Activated naive CD8-positive, alpha-beta T cell treated with anti-CD3 and anti-CD28 coated beads for 36 hours (primary cell): ENCODE results near the gene NKAIN1. TPM values are rescaled to one million over a fixed set of nuclear protein-coding genes. Genes with fewer than 3 reads are reported as not detected.
"Not testable (repeated sequence)": the region's sequence is repeated elsewhere in the genome, so short reads cannot be mapped to it uniquely, and the experiment has no call there.

Experiments
- DNase-seq: peaks from one replicate; pipeline ENCODE4 v3.0.0; 2021
- H3K27ac Mint-ChIP-seq: one replicate; pipeline ENCODE4 v1.8.0; 2022; ENCODE audit warnings: mild to moderate bottlenecking, moderate library complexity, mixed read lengths
- H3K27me3 Mint-ChIP-seq: one replicate; pipeline ENCODE4 v1.8.0; 2022; ENCODE audit warnings: mild to moderate bottlenecking, mixed read lengths
- H3K36me3 Mint-ChIP-seq: one replicate; pipeline ENCODE4 v1.8.0; 2021; ENCODE audit warnings: mild to moderate bottlenecking, mixed read lengths
- H3K4me1 Mint-ChIP-seq: one replicate; pipeline ENCODE4 v1.8.0; 2021; ENCODE audit warnings: mixed read lengths
- H3K4me3 Mint-ChIP-seq: one replicate; pipeline ENCODE4 v1.8.0; 2022; ENCODE audit warnings: mild to moderate bottlenecking, moderate library complexity, mixed read lengths
- H3K9me3 Mint-ChIP-seq: one replicate; pipeline ENCODE4 v1.8.0; 2022; ENCODE audit warnings: mixed read lengths
- total RNA-seq, 2 experiments: library from RNA; stranded (reverse); gene quantifications; one replicate each; pipeline ENCODE4 v1.2.3, GENCODE V29; 2021

NKAIN1 gene
- total RNA-seq, 2 experiments from 2014 or later, result not detected

DNA sequence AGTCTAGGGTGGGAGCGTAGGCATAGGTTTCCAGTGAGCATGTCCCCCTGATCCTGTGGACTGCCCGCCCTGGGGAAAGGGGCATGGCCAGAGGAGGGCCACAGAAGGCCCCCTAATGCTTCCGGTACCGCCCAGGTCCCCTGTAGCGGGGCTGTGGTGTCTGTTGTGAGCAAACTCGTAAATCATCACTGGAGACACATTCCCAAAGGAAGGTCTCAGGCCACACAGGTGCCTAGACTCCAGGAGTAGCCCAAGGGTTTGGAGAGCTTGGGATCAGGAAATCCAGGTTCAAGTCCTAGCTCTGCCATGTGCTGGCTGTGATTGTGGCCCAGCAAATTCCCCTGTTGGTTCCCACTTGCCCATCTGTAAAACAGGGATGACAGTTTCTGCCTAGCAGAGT lies 20.2 kb downstream of the NKAIN1 start:
- H3K4me1 Mint-ChIP-seq, result no peaks in the 10 kb centered on the region
- H3K36me3 Mint-ChIP-seq, result no peaks in the 10 kb centered on the region
- no peak overlapping the region for H3K27ac Mint-ChIP-seq
- H3K4me3 Mint-ChIP-seq, result no peak overlapping the region
- H3K9me3 Mint-ChIP-seq, result no peaks in the 10 kb centered on the region
- H3K27me3 Mint-ChIP-seq, result peaks cover 4% of the 10 kb centered on the region
- DNase-seq, result no peak

DNA sequence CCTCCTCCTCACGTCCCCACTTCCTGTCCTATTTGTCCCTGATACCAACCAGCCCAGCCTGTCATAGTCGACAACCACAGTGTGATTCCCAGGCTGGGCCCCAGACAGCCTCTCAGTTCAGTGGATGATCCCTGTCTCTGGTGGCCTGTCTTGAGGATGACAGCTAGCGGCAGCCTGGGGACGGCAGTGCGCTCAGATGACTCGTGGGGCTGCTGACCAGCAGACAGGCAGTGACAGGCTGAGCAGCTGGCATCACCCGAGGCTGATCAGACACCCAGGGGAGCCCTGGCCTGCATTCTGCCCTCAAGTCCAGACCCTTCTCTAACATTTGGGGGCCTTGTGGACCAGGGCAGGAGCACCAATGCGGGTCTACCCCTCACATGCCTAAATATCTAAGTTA lies 21.0 kb downstream of the NKAIN1 start:
- DNase-seq, result no peak
- Mint-ChIP-seq H3K4me1 (no peaks in the 10 kb centered on the region), H3K9me3 (no peaks in the 10 kb centered on the region)

DNA sequence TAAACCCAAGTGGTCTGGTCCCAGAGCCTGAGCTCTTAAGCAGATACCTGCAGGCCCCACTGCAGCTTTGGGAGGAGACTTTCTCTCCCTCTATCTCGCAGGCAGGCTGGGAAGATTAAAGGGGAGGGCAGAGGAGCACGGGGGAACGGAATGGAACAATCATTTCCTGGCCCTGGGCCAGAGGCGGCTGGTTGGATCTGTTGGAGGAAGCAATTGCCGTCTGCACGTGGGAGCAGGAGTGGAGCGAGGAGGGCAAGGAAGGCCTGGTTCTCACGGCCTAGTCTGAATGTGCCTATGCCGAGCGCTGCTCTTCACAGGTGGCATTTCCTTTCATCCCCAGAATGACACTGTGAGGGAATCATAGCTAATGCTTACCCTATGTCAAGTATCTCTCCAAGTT lies 23.7 kb downstream of the NKAIN1 start:
- Mint-ChIP-seq H3K27ac (no peak overlapping the region), H3K4me1 (no peaks in the 10 kb centered on the region), H3K27me3 (no peaks in the 10 kb centered on the region), H3K36me3 (no peaks in the 10 kb centered on the region), H3K9me3 (peaks cover 4% of the 10 kb centered on the region), H3K4me3 (no peak overlapping the region)
- DNase-seq, result no peak

More for the DNA sequence above, 21.0 kb downstream of the NKAIN1 start:
- Mint-ChIP-seq H3K36me3 (no peaks in the 10 kb centered on the region), H3K4me3 (no peak overlapping the region), H3K27ac (no peak overlapping the region), H3K27me3 (peaks cover 1% of the 10 kb centered on the region)

DNA sequence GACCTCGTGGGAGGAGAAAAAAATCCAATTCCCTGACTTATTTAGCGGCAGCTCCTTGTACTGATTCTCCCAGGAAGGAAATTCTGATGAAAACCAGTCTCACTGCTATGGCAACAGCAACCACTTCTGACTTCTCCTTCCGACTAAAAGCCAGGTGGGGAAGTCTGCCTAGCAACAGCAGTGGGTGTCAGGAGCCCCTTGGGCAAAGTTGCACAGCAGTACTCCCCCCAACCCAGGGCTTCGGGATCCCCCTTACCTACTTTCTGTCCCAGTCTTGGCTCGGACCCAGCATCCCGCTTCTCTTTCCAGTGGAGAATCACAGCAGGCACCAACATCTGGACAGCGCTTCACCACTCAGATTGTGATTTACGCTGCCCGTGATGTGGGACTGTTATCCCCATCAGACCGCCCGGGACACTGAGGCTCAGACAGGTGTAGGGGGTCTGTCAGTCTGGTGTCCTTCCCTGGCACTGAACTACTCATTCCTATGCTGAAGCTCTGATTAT lies 24.6 kb downstream of the NKAIN1 start:
- Mint-ChIP-seq H3K9me3 (peaks cover 7% of the 10 kb centered on the region), H3K4me1 (no peaks in the 10 kb centered on the region), H3K27ac (no peak overlapping the region), H3K4me3 (no peak overlapping the region), H3K27me3 (no peaks in the 10 kb centered on the region), H3K36me3 (no peaks in the 10 kb centered on the region)
- no peak for DNase-seq

DNA sequence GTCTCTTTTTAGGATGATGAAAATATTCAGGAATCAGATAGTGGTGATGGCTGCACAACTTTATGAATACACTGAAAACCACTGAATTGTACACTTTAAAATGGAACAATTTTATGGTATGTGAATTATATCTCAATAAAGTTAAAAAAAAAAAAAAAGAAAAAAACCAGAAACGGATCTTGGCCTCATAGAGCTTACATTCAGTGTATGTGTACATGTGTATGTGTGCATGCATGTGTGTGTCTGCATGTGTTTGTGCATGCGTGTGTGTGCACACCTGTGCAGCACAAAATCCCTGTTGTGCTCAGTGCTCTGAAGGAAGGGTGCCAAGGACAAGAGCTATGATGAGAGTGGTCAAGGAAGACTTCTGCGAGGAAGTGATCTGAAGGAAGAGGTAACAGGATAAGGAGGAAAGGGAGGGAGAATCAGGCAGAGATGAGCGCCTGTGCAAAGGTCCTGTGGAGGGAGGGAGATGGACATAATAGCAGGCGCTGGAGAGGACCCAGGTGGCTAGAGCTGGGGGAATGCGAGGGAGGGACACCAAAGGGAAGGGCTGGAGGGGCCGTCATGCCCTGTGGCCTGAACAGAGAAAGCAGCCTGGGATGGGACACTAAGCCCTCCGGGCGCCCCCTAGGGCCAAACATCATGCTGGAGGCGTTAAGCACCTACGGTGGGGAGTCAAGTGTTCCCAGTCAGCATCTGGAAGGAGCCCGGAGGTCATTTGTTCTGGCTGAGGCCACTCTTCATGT lies 25.2 kb downstream of the NKAIN1 start:
- H3K36me3 Mint-ChIP-seq, result no peaks in the 10 kb centered on the region
- H3K9me3 Mint-ChIP-seq, result peaks cover 8% of the 10 kb centered on the region
- no peak for DNase-seq
- H3K27ac Mint-ChIP-seq, result no peak overlapping the region
- no peak overlapping the region for H3K4me3 Mint-ChIP-seq
- H3K4me1 Mint-ChIP-seq, result no peaks in the 10 kb centered on the region
- no peaks in the 10 kb centered on the region for H3K27me3 Mint-ChIP-seq

DNA sequence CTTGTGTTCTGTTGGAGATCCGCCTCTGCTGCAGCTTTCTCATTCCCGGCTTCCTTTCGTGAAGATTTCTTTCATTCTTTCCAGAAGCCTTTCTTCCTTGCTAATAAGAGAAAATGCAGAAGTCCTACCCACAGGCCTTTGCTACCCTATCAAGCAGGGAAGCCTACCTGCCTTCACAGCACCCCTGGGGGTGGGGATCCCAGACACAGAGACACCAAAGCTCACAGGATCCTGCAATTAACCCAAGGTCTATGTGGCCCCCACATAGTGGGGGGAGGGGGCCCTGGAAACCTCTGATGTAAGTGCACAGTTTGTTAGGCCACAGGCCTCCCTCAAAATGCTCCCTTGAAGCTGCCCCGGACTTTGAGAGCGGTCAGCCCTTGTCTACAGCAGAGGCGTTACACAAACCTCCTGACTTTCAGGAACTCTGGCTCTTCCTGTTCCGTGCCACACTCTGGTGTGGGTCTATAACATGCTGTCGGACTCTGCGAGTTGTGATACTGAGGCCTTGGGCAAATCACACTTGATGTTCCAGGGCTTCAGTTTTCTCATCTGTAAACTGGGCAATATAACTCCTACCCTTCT lies 31.2 kb downstream of the NKAIN1 start:
- Mint-ChIP-seq H3K27ac (no peak overlapping the region), H3K27me3 (no peaks in the 10 kb centered on the region), H3K4me3 (no peak overlapping the region), H3K9me3 (peaks cover 8% of the 10 kb centered on the region), H3K4me1 (no peaks in the 10 kb centered on the region), H3K36me3 (no peaks in the 10 kb centered on the region)
- no peak for DNase-seq

DNA sequence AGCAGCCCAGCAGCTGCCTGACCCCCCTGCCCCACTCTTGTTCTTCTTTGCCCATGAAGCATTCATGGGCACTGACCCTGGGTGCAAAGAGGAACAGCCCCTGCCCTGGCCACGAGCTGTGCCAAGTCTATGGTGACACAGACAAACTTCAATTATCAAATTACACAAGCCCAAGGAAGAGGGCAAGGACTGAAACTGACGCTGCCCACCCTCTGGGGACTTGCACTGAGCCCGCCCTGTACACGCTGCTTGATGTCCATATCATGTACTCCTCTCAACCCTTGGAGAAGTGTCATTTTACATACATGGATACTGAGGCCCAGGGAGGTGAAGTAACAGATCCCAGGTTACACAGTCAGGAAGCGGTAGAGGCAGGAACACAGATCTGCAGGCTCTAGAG lies 32.1 kb downstream of the NKAIN1 start:
- Mint-ChIP-seq H3K4me1 (no peaks in the 10 kb centered on the region), H3K27ac (no peak overlapping the region), H3K36me3 (no peaks in the 10 kb centered on the region), H3K4me3 (no peak overlapping the region), H3K9me3 (peaks cover 8% of the 10 kb centered on the region), H3K27me3 (no peaks in the 10 kb centered on the region)
- DNase-seq, result no peak

DNA sequence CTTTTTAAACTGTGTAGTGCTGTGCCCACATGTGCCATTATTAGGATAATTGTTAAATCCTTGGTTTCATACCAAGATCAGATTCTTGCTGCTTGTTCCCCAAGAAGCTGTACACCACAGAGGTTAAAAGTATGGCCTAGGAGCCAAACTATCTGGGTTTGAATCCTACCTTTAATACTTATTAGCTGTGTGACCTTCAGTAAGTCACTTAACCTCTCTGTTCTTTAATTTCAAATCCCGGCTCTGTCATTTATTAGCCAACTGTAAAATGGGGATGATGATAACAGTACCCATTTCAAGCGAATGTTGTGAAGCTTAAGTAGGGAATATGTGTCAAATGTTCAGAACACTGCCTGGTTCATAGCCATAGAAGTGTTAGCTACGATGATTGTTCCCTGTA lies 32.6 kb downstream of the NKAIN1 start:
- no peak overlapping the region for H3K4me3 Mint-ChIP-seq

DNA sequence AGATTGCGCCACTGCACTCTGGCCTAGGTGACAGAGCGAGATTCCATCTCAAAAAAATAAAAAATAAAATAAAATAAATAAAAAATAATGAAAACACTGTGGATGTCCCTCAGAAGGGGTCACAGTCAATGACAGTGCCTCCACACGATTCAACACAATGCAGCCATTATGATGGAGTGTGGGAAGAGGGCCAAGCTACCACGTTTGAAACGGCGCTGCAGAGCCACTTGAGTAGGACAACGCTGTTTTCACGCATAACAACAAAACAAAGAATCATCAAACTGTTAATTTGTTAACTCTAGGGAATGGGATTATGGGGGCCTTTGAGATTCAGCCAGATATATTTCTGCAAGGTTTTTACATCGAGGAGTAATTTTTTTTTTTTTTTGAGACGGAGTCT lies 36.5 kb downstream of the NKAIN1 start:
- no peaks in the 10 kb centered on the region for H3K36me3 Mint-ChIP-seq
- H3K27ac Mint-ChIP-seq, result no peak overlapping the region
- no peaks in the 10 kb centered on the region for H3K4me1 Mint-ChIP-seq
- no peaks in the 10 kb centered on the region for H3K9me3 Mint-ChIP-seq
- H3K27me3 Mint-ChIP-seq, result peaks cover 4% of the 10 kb centered on the region
- H3K4me3 Mint-ChIP-seq, result no peak overlapping the region
- no peak for DNase-seq

More for the DNA sequence above, 32.6 kb downstream of the NKAIN1 start:
- Mint-ChIP-seq H3K36me3 (no peaks in the 10 kb centered on the region), H3K27me3 (no peaks in the 10 kb centered on the region), H3K9me3 (peaks cover 7% of the 10 kb centered on the region), H3K27ac (no peak overlapping the region), H3K4me1 (no peaks in the 10 kb centered on the region)
- no peak for DNase-seq

DNA sequence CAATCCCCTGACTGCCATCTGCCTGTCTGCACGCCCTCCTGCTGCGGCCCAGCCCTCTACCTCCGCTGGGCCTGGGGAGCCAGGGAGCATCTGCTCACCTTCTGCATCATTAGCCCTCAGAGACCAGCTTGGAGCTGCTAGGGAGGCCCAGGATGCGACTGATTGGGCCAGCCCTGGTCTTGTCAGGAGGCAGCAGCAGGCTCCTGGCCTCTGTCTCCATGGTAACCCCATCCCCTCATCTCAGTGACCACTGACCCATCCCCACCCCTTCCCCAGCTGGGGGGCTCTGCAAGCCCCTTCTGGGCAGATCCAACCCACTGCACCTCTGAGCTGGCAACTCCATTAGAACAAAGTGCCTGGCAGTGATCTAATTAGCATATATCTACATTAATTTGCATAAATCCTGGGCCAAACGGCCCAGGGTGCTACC lies 37.7 kb downstream of the NKAIN1 start:
- Mint-ChIP-seq H3K36me3 (no peaks in the 10 kb centered on the region), H3K9me3 (no peaks in the 10 kb centered on the region), H3K4me1 (no peaks in the 10 kb centered on the region), H3K27ac (no peak overlapping the region), H3K4me3 (no peak overlapping the region), H3K27me3 (peaks cover 4% of the 10 kb centered on the region)
- DNase-seq, result no peak

DNA sequence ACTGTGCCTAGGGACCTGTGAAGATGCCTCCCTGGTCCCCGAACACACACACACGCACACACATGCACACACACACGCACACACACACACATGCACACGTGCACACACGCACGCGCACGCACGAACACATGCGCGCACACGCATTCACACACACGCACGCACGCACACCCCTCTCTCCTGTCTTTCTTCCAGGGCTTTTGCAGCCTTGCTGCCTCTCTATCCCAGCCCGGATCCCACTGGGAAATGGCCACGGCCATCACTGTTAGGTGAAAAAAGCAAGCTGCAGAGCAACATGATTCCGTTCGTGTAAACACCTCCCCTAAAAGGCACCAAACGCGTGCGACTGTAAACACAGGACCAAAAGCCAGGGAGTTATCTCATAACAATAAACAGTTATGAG lies 39.7 kb downstream of the NKAIN1 start:
- H3K36me3 Mint-ChIP-seq, result no peaks in the 10 kb centered on the region
- no peak overlapping the region for H3K27ac Mint-ChIP-seq
- H3K27me3 Mint-ChIP-seq, result peaks cover 4% of the 10 kb centered on the region
- no peaks in the 10 kb centered on the region for H3K9me3 Mint-ChIP-seq
- no peak for DNase-seq
- H3K4me1 Mint-ChIP-seq, result no peaks in the 10 kb centered on the region
- H3K4me3 Mint-ChIP-seq, result no peak overlapping the region

DNA sequence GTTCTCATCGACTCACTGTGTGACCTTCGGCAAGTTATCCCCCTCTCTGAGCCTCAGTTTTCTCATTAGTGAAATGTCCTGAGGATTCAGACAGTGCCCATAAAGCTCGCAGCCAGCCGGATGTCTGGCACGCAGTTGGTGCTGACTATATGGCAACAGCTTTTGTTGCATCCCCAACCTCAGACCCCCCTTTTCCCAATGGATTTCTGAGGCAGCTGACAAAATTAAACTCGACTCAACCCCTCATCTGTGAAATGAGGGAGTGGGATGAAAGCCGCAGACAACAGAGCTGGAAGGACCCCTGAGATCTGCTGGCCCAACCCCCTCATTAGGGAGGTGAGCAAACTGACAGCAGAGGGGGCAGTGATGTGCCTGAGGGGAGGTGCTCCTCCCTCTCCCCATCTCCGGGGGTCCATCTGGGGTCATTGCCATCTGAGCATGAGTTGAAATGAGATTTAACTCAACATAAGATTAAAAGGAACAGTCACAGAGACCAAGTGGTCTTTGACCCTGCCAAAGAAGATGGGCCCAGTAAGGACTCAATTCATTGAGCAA lies 40.4 kb downstream of the NKAIN1 start:
- no peak overlapping the region for H3K4me3 Mint-ChIP-seq
- H3K9me3 Mint-ChIP-seq, result no peaks in the 10 kb centered on the region
- peaks cover 4% of the 10 kb centered on the region for H3K27me3 Mint-ChIP-seq

DNA sequence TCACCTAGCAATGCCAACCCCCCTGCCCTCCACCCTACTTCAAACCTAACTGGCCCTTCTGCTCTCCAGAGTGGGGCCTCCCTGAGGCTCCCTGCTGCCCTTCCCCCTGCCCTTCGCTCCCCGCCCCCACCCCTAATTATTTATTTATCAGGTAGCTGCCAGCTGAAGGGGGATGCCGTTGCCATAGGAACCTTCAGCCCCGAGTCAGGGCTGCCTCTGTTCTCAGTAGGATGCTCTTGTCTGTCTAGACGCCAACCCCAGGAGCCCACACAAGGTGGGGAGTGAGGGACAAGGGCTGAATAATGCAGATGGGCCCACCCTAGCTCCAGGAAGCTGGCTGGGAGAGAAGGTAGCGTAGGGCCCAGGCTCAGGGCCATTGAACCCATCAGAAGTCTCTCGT lies 41.1 kb downstream of the NKAIN1 start:
- H3K27ac Mint-ChIP-seq, result no peak overlapping the region
- no peak overlapping the region for H3K4me3 Mint-ChIP-seq
- H3K9me3 Mint-ChIP-seq, result no peaks in the 10 kb centered on the region
- H3K36me3 Mint-ChIP-seq, result no peaks in the 10 kb centered on the region
- no peaks in the 10 kb centered on the region for H3K4me1 Mint-ChIP-seq
- peaks cover 4% of the 10 kb centered on the region for H3K27me3 Mint-ChIP-seq
- DNase-seq, result no peak

More for the DNA sequence above, 40.4 kb downstream of the NKAIN1 start:
- no peaks in the 10 kb centered on the region for H3K36me3 Mint-ChIP-seq
- no peak overlapping the region for H3K27ac Mint-ChIP-seq
- DNase-seq, result no peak
- H3K4me1 Mint-ChIP-seq, result no peaks in the 10 kb centered on the region

DNA sequence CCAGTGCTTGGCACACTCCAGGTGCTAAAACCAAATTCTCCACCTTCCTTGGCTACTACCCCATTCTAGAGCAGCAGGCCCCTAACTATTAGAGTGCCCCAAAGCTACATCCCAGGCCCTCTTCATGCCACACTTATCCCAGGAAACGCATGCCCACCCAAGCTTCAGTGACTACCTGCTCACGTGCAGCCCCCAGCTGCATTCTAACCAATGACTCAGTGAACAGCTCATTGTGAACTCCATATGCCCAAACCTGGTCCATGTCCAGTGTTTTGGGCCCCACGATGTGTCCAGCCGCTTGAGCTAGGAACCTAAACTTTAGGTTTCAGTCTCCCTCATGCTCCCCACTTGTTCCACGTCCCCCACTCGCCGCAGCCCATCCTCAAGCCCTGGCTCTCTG lies 41.5 kb downstream of the NKAIN1 start:
- Mint-ChIP-seq H3K4me3 (no peak overlapping the region), H3K27ac (no peak overlapping the region), H3K36me3 (no peaks in the 10 kb centered on the region), H3K4me1 (no peaks in the 10 kb centered on the region), H3K9me3 (no peaks in the 10 kb centered on the region), H3K27me3 (peaks cover 4% of the 10 kb centered on the region)
- DNase-seq, result no peak

DNA sequence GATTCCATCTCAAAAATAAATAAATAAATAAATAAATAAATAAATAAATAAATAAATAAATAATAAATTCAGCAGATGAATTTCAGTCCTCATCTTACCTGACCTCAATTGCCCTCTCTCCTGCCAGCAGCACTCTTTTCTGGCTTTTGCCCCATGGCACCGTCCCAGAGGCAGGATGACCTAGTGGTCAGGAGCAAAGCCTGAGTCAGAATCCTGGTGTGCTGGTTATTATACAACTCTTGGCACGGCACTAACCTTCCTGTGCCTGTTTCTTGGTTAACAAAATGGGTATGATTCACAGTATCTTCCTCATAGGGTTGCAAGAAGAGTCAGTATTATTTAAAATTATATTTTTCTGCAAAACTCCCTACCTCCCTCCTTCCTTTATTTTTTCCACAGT lies 43.0 kb downstream of the NKAIN1 start:
- H3K4me1 Mint-ChIP-seq, result no peaks in the 10 kb centered on the region
- no peak overlapping the region for H3K4me3 Mint-ChIP-seq
- DNase-seq, result no peak
- H3K9me3 Mint-ChIP-seq, result no peaks in the 10 kb centered on the region
- H3K27me3 Mint-ChIP-seq, result peaks cover 4% of the 10 kb centered on the region
- H3K36me3 Mint-ChIP-seq, result no peaks in the 10 kb centered on the region
- no peak overlapping the region for H3K27ac Mint-ChIP-seq

DNA sequence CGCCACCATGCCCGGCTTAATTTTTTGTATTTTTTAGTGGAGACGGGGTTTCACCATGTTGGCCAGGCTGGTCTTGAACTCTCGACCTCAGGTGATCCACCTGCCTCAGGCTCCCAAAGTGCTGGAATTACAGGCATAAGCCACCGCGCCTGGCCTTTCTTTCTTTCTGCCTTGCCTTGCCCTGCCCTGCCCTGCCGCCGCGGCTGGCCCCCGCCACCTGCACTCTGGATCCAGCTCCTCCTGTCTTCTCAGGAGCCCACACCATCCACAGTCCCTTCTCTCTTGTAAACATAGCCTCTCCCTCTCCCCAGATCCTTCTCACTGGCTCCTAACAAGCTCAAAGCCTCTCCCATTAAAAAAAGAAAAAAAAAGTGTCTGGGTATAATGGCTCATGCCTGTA lies 44.4 kb downstream of the NKAIN1 start:
- not testable (repeated sequence) for H3K27ac Mint-ChIP-seq, H3K27me3 Mint-ChIP-seq, H3K4me3 Mint-ChIP-seq, H3K36me3 Mint-ChIP-seq, DNase-seq, H3K4me1 Mint-ChIP-seq, H3K9me3 Mint-ChIP-seq
